Right renal cortex interstitium (tissue), 3 donors: ENCODE measurements around the gene SUMO4. TPM values are rescaled to one million over a fixed set of nuclear protein-coding genes. Genes with fewer than 3 reads are reported as not detected.

Experiments
- DNase-seq, 3 donors: peaks; one replicate each; pipeline ENCODE4 v3.0.0-alpha.2; 2013; ENCODE audit warnings: low read depth in 3 of 3, low spot score in 2 of 3
- polyA plus RNA-seq, 3 donors: library from polyadenylated mRNA; unstranded; fragments of 120-200 nt; gene quantifications; one replicate each; pipeline ENCODE4 v1.2.1, GENCODE V29; 2013; ENCODE audit not compliant: insufficient read length in 3 of 3

SUMO4 gene
- under 1 TPM; 0.62 to 0.76 (median 0.71) TPM for polyA plus RNA-seq

GRCh38 chr6:149400050-149400449, at the start of gene SUMO4:
Gene SUMO4, plus strand, starts transcription at chr6:149400262. Its CDS starts 130 bp downstream, at chr6:149400392.
- DNase-seq: no peak

GRCh38 chr6:149354009-149354408, 46.1 kb upstream of the SUMO4 start:
- no peak for DNase-seq

- no peak for DNase-seq
Measured at GRCh38 chr6:149356081-149356750, 43.8 kb upstream of the SUMO4 start.

- DNase-seq: no peak
Measured at GRCh38 chr6:149357726-149358538, 42.1 kb upstream of the SUMO4 start.

GRCh38 chr6:149359440-149359839, 40.6 kb upstream of the SUMO4 start:
- no peak for DNase-seq

GRCh38 chr6:149360536-149360935, 39.5 kb upstream of the SUMO4 start:
- no peak for DNase-seq

GRCh38 chr6:149362289-149362688, 37.8 kb upstream of the SUMO4 start:
- DNase-seq: no peak

GRCh38 chr6:149363154-149363553, 36.9 kb upstream of the SUMO4 start:
- no peak for DNase-seq

- DNase-seq: no peak
Measured at GRCh38 chr6:149364557-149364956, 35.5 kb upstream of the SUMO4 start.

GRCh38 chr6:149365197-149365596, 34.9 kb upstream of the SUMO4 start:
- no peak for DNase-seq

- DNase-seq: no peak
Measured at GRCh38 chr6:149366267-149366921, 33.7 kb upstream of the SUMO4 start.

GRCh38 chr6:149368065-149368464, 32.0 kb upstream of the SUMO4 start:
- DNase-seq: no peak

- no peak for DNase-seq
Measured at GRCh38 chr6:149371154-149371553, 28.9 kb upstream of the SUMO4 start.

GRCh38 chr6:149372062-149372461, 28.0 kb upstream of the SUMO4 start:
- DNase-seq: no peak

GRCh38 chr6:149373511-149373910, 26.6 kb upstream of the SUMO4 start:
- DNase-seq: no peak

- no peak for DNase-seq
Measured at GRCh38 chr6:149379977-149380376, 20.1 kb upstream of the SUMO4 start.

GRCh38 chr6:149380523-149380922, 19.5 kb upstream of the SUMO4 start:
- DNase-seq: no peak

GRCh38 chr6:149383371-149383770, 16.7 kb upstream of the SUMO4 start:
- no peak for DNase-seq

GRCh38 chr6:149384464-149384863, 15.6 kb upstream of the SUMO4 start:
- DNase-seq: no peak

- no peak for DNase-seq
Measured at GRCh38 chr6:149385998-149386646, 13.9 kb upstream of the SUMO4 start.
